GM18505 (cell line): ENCODE measurements around the gene SULT1C4.

ENCODE experiments used
- ATAC-seq: cut with Tn5 transposase; IDR thresholded peaks from one replicate; pipeline ENCODE4 v1.9.1; 2021; ENCODE audit not compliant: unreplicated experiment
- POLR2A ChIP-seq: IDR thresholded peaks from 4 replicates; pipeline ENCODE4 v1.6.1; 2011; ENCODE audit warnings: borderline replicate concordance; ENCODE audit not compliant: insufficient read depth, insufficient read length; ENCODE audit errors: extremely low read depth

SULT1C4 gene

GRCh38 chr2:108385411-108386071 lies 7.8 kb downstream of the SULT1C4 start:
- TF ChIP-seq POLR2A = no peak

GRCh38 chr2:108388045-108388444 lies 10.3 kb downstream of the SULT1C4 start:
- ATAC-seq = no peak
- TF ChIP-seq POLR2A = no peak

More at GRCh38 chr2:108385411-108386071, 7.8 kb downstream of the SULT1C4 start:
- ATAC-seq = no peak

GRCh38 chr2:108390340-108390739 lies 12.6 kb downstream of the SULT1C4 start:
- no peak for TF ChIP-seq POLR2A
- ATAC-seq = no peak

GRCh38 chr2:108392029-108392428 lies 14.3 kb downstream of the SULT1C4 start:
- no peak for ATAC-seq
- TF ChIP-seq POLR2A = no peak

GRCh38 chr2:108393197-108393596 lies 15.4 kb downstream of the SULT1C4 start:
- ATAC-seq = no peak
- no peak for TF ChIP-seq POLR2A

GRCh38 chr2:108395155-108395554 lies 17.4 kb downstream of the SULT1C4 start:
- TF ChIP-seq POLR2A = no peak
- ATAC-seq = no peak

GRCh38 chr2:108396845-108397244 lies 19.1 kb downstream of the SULT1C4 start:
- no peak for TF ChIP-seq POLR2A
- no peak for ATAC-seq

- no peak for ATAC-seq
- no peak for TF ChIP-seq POLR2A
These were observed 21.7 kb downstream of the SULT1C4 start for GRCh38 chr2:108399479-108399878.

GRCh38 chr2:108401800-108402199 lies 24.0 kb downstream of the SULT1C4 start:
- ATAC-seq = no peak
- TF ChIP-seq POLR2A = no peak

GRCh38 chr2:108403494-108403893 lies 25.7 kb downstream of the SULT1C4 start:
- no peak for ATAC-seq
- TF ChIP-seq POLR2A = no peak

GRCh38 chr2:108404784-108405397 lies 27.1 kb downstream of the SULT1C4 start:
- ATAC-seq = no peak
- TF ChIP-seq POLR2A = no peak

- no peak for ATAC-seq
- no peak for TF ChIP-seq POLR2A
These were observed 30.3 kb downstream of the SULT1C4 start for GRCh38 chr2:108407864-108408729.

GRCh38 chr2:108409768-108410167 lies 32.0 kb downstream of the SULT1C4 start:
- no peak for TF ChIP-seq POLR2A
- ATAC-seq = no peak
